ENCODE data around the gene EBI3.

The EBI3 gene

GRCh38 chr19:4256563-4256962 is 27.2 kb downstream of the EBI3 start:
- Histone ChIP-seq H4K12ac (ENCODE audit: low read depth, low read length) (no peak overlapping the region), H4K91ac (ENCODE audit: low read depth, low read length) (no peak overlapping the region), H2AK5ac (ENCODE audit: low read length) (no peak overlapping the region), H2AFZ (ENCODE audit: insufficient read depth, low read length, poor library complexity) (no peak overlapping the region), H3K14ac (ENCODE audit: low read length) (no peak overlapping the region), H3K79me2 (ENCODE audit: control insufficient read depth, insufficient read depth, low read length, poor library complexity) (no peaks in the 10 kb centered on the region), H3K23ac (ENCODE audit: low read length) (no peak overlapping the region), H4K8ac (ENCODE audit: low read depth, low read length) (no peak overlapping the region), H2BK5ac (ENCODE audit: low read depth, low read length, poor library complexity) (no peak overlapping the region), H3K4me1 (ENCODE audit: control insufficient read depth in 1 of 2, insufficient read depth in 2 of 2, low read length in 2 of 2) (no peaks in the 10 kb centered on the region), H3K18ac (ENCODE audit: low read length) (no peak overlapping the region), H3K4me3 (ENCODE audit: low read depth, low read length) (no peak overlapping the region), H3K9me3 (ENCODE audit: insufficient read depth, low read depth, low read length) (peaks cover 5% of the 10 kb centered on the region), H3K27me3 (ENCODE audit: insufficient read depth, low read length) (no peaks in the 10 kb centered on the region), H3K4me2 (ENCODE audit: low read length) (no peak overlapping the region), H3K27ac (ENCODE audit: low read depth, low read length) (no peak overlapping the region), H3K79me1 (ENCODE audit: low read length) (no peaks in the 10 kb centered on the region), H3K36me3 (ENCODE audit: control insufficient read depth in 1 of 2, insufficient read depth in 2 of 2, low read length in 2 of 2) (peaks cover 45 to 49% of the 10 kb centered on the region in 2 experiments), H2BK120ac (ENCODE audit: insufficient read depth, low read length, poor library complexity) (no peak overlapping the region), H2BK12ac (ENCODE audit: low read length) (no peak overlapping the region), H3K4ac (ENCODE audit: low read depth, low read length) (no peak overlapping the region), H3K9ac (ENCODE audit: low read length) (no peak overlapping the region)
- no CpG with 5 or more reads among the region's 4 CpGs for WGBS (ENCODE audit: extremely low coverage, insufficient coverage, insufficient read length)
- DNase-seq, result no peak

GRCh38 chr19:4257025-4257424 is 27.7 kb downstream of the EBI3 start:
- Histone ChIP-seq H3K79me1 (ENCODE audit: low read length) (no peaks in the 10 kb centered on the region), H3K9me3 (ENCODE audit: insufficient read depth, low read depth, low read length) (peaks cover 5% of the 10 kb centered on the region), H2BK5ac (ENCODE audit: low read depth, low read length, poor library complexity) (no peak overlapping the region), H3K79me2 (ENCODE audit: control insufficient read depth, insufficient read depth, low read length, poor library complexity) (no peaks in the 10 kb centered on the region), H3K36me3 (ENCODE audit: control insufficient read depth in 1 of 2, insufficient read depth in 2 of 2, low read length in 2 of 2) (peaks cover 46 to 47% of the 10 kb centered on the region in 2 experiments), H3K9ac (ENCODE audit: low read length) (no peak overlapping the region), H3K27me3 (ENCODE audit: insufficient read depth, low read length) (no peaks in the 10 kb centered on the region), H4K8ac (ENCODE audit: low read depth, low read length) (no peak overlapping the region), H3K18ac (ENCODE audit: low read length) (no peak overlapping the region), H3K4me1 (ENCODE audit: control insufficient read depth in 1 of 2, insufficient read depth in 2 of 2, low read length in 2 of 2) (no peaks in the 10 kb centered on the region), H2BK120ac (ENCODE audit: insufficient read depth, low read length, poor library complexity) (no peak overlapping the region), H3K23ac (ENCODE audit: low read length) (no peak overlapping the region), H4K91ac (ENCODE audit: low read depth, low read length) (no peak overlapping the region), H4K12ac (ENCODE audit: low read depth, low read length) (no peak overlapping the region), H3K14ac (ENCODE audit: low read length) (no peak overlapping the region), H3K27ac (ENCODE audit: low read depth, low read length) (no peak overlapping the region), H2AK5ac (ENCODE audit: low read length) (no peak overlapping the region), H2BK12ac (ENCODE audit: low read length) (no peak overlapping the region), H3K4me3 (ENCODE audit: low read depth, low read length) (no peak overlapping the region), H3K4me2 (ENCODE audit: low read length) (no peak overlapping the region), H2AFZ (ENCODE audit: insufficient read depth, low read length, poor library complexity) (no peak overlapping the region), H3K4ac (ENCODE audit: low read depth, low read length) (no peak overlapping the region)
- no CpG with 5 or more reads among the region's 6 CpGs for WGBS (ENCODE audit: extremely low coverage, insufficient coverage, insufficient read length)
- no peak for DNase-seq

GRCh38 chr19:4258181-4258580 is 28.9 kb downstream of the EBI3 start:
- WGBS (ENCODE audit: extremely low coverage, insufficient coverage, insufficient read length), result no CpG with 5 or more reads among the region's 28 CpGs
- Histone ChIP-seq H3K4me3 (ENCODE audit: low read depth, low read length) (no peak overlapping the region), H3K36me3 (ENCODE audit: control insufficient read depth in 1 of 2, insufficient read depth in 2 of 2, low read length in 2 of 2) (peaks cover 44 to 46% of the 10 kb centered on the region in 2 experiments), H3K27me3 (ENCODE audit: insufficient read depth, low read length) (no peaks in the 10 kb centered on the region), H3K18ac (ENCODE audit: low read length) (no peak overlapping the region), H2BK5ac (ENCODE audit: low read depth, low read length, poor library complexity) (no peak overlapping the region), H3K9ac (ENCODE audit: low read length) (no peak overlapping the region), H4K12ac (ENCODE audit: low read depth, low read length) (no peak overlapping the region), H4K8ac (ENCODE audit: low read depth, low read length) (no peak overlapping the region), H3K4ac (ENCODE audit: low read depth, low read length) (no peak overlapping the region), H3K9me3 (ENCODE audit: insufficient read depth, low read depth, low read length) (peaks cover 5% of the 10 kb centered on the region), H3K23ac (ENCODE audit: low read length) (no peak overlapping the region), H2BK120ac (ENCODE audit: insufficient read depth, low read length, poor library complexity) (no peak overlapping the region), H2AFZ (ENCODE audit: insufficient read depth, low read length, poor library complexity) (no peak overlapping the region), H3K4me2 (ENCODE audit: low read length) (no peak overlapping the region), H2AK5ac (ENCODE audit: low read length) (no peak overlapping the region), H3K79me1 (ENCODE audit: low read length) (no peaks in the 10 kb centered on the region), H3K14ac (ENCODE audit: low read length) (no peak overlapping the region), H3K79me2 (ENCODE audit: control insufficient read depth, insufficient read depth, low read length, poor library complexity) (no peaks in the 10 kb centered on the region), H2BK12ac (ENCODE audit: low read length) (no peak overlapping the region), H4K91ac (ENCODE audit: low read depth, low read length) (no peak overlapping the region), H3K4me1 (ENCODE audit: control insufficient read depth in 1 of 2, insufficient read depth in 2 of 2, low read length in 2 of 2) (no peaks in the 10 kb centered on the region), H3K27ac (ENCODE audit: low read depth, low read length) (no peak overlapping the region)
- no peak for DNase-seq

GRCh38 chr19:4260613-4261191 is 31.4 kb downstream of the EBI3 start:
- no peaks in the 10 kb centered on the region for H3K4me1 ChIP-seq (ENCODE audit: control insufficient read depth in 1 of 2, insufficient read depth in 2 of 2, low read length in 2 of 2)
- no peak overlapping the region for H3K27ac ChIP-seq (ENCODE audit: low read depth, low read length)
- peaks cover 36 to 38% of the 10 kb centered on the region in 2 experiments for H3K36me3 ChIP-seq (ENCODE audit: control insufficient read depth in 1 of 2, insufficient read depth in 2 of 2, low read length in 2 of 2)
- H2BK5ac ChIP-seq (ENCODE audit: low read depth, low read length, poor library complexity), result no peak overlapping the region
- no peaks in the 10 kb centered on the region for H3K79me1 ChIP-seq (ENCODE audit: low read length)
- H3K4ac ChIP-seq (ENCODE audit: low read depth, low read length), result no peak overlapping the region
- no peak for DNase-seq
- H3K27me3 ChIP-seq (ENCODE audit: insufficient read depth, low read length), result no peaks in the 10 kb centered on the region
- no peak overlapping the region for H2BK12ac ChIP-seq (ENCODE audit: low read length)
- H3K18ac ChIP-seq (ENCODE audit: low read length), result no peak overlapping the region
- no peak overlapping the region for H4K91ac ChIP-seq (ENCODE audit: low read depth, low read length)
- H2AK5ac ChIP-seq (ENCODE audit: low read length), result no peak overlapping the region
- H3K9me3 ChIP-seq (ENCODE audit: insufficient read depth, low read depth, low read length), result peaks cover 5% of the 10 kb centered on the region
- no peaks in the 10 kb centered on the region for H3K79me2 ChIP-seq (ENCODE audit: control insufficient read depth, insufficient read depth, low read length, poor library complexity)
- no peak overlapping the region for H3K4me2 ChIP-seq (ENCODE audit: low read length)
- H4K12ac ChIP-seq (ENCODE audit: low read depth, low read length), result no peak overlapping the region
- H4K8ac ChIP-seq (ENCODE audit: low read depth, low read length), result no peak overlapping the region
- H2BK120ac ChIP-seq (ENCODE audit: insufficient read depth, low read length, poor library complexity), result no peak overlapping the region
- no peak overlapping the region for H3K4me3 ChIP-seq (ENCODE audit: low read depth, low read length)
- no peak overlapping the region for H3K9ac ChIP-seq (ENCODE audit: low read length)
- no peak overlapping the region for H2AFZ ChIP-seq (ENCODE audit: insufficient read depth, low read length, poor library complexity)
- H3K14ac ChIP-seq (ENCODE audit: low read length), result no peak overlapping the region
- no peak overlapping the region for H3K23ac ChIP-seq (ENCODE audit: low read length)
- WGBS (ENCODE audit: extremely low coverage, insufficient coverage, insufficient read length), result no CpG with 5 or more reads among the region's 11 CpGs

All from trophoblast cell (in vitro differentiated cells and primary cell).